ENCODE data around the gene COX15.

GRCh38 chr10:99777918-99778714 lies 46.2 kb upstream of the COX15 start:
- TF ChIP-seq POLR2A (IDR thresholded peaks at IDR 0.05), result no peak
- no peak for TF ChIP-seq CTCF (IDR thresholded peaks at IDR 0.05)
